HepG2 (cell line): ENCODE data around the gene TCFL5. TPM values are rescaled to one million over a fixed set of nuclear protein-coding genes. Genes with fewer than 3 reads are reported as not detected.

Source experiments
- AFF4 ChIP-seq: sonication (generic); formaldehyde crosslinking; IDR thresholded peaks from 2 replicates; pipeline ENCODE4 v1.4.0; 2020; ENCODE audit warnings: missing genetic modification reagents
- AHR ChIP-seq: IDR thresholded peaks from 2 replicates; pipeline ENCODE4 v1.6.1; 2018; ENCODE audit warnings: missing genetic modification reagents, missing compliant biosample characterization
- ATF7-NPFF ChIP-seq: sonication (generic); formaldehyde crosslinking; IDR thresholded peaks from 2 replicates; pipeline ENCODE4 v1.8.1; 2023; ENCODE audit warnings: mild to moderate bottlenecking, low read depth, missing genetic modification reagents, moderate library complexity
- REXO4 ChIP-seq: sonication (generic); formaldehyde crosslinking; IDR thresholded peaks from 2 replicates; pipeline ENCODE4 v1.8.0; 2022; ENCODE audit warnings: missing genetic modification reagents, mild to moderate bottlenecking, borderline replicate concordance
- RXRB ChIP-seq: IDR thresholded peaks from 2 replicates; pipeline ENCODE4 v1.6.1; 2016; ENCODE audit warnings: borderline replicate concordance, missing genetic modification reagents, missing compliant biosample characterization
- STAT6 ChIP-seq: sonication (generic); formaldehyde crosslinking; IDR thresholded peaks from 2 replicates; pipeline ENCODE4 v1.4.0; 2020; ENCODE audit warnings: missing genetic modification reagents, mild to moderate bottlenecking, borderline replicate concordance
- THAP7 ChIP-seq: sonication (generic); formaldehyde crosslinking; IDR thresholded peaks from 2 replicates; pipeline ENCODE4 v1.8.1; 2023; ENCODE audit warnings: mild to moderate bottlenecking, missing genetic modification reagents
- ZBED4 ChIP-seq: sonication (generic); formaldehyde crosslinking; IDR thresholded peaks from 2 replicates; pipeline ENCODE4 v1.4.0; 2020; ENCODE audit warnings: missing genetic modification reagents, borderline replicate concordance
- ZFP1 ChIP-seq: IDR thresholded peaks from 2 replicates; pipeline ENCODE4 v1.6.1; 2016
- ZNF256 ChIP-seq: sonication (generic); formaldehyde crosslinking; conservative IDR thresholded peaks from 2 replicates; pipeline ENCODE4 v1.4.0; 2020; ENCODE audit warnings: missing genetic modification reagents
- ZNF414 ChIP-seq: sonication (generic); formaldehyde crosslinking; IDR thresholded peaks from 2 replicates; pipeline ENCODE4 v1.5.0; 2020; ENCODE audit warnings: missing genetic modification reagents
- ZNF547 ChIP-seq: sonication (generic); formaldehyde crosslinking; IDR thresholded peaks from 2 replicates; pipeline ENCODE4 v1.5.1; 2020; ENCODE audit warnings: mild to moderate bottlenecking, missing genetic modification reagents
- ZNF670 ChIP-seq: sonication (generic); formaldehyde crosslinking; IDR thresholded peaks from 2 replicates; pipeline ENCODE4 v1.8.0; 2022; ENCODE audit warnings: mild to moderate bottlenecking, missing genetic modification reagents, borderline replicate concordance
- ZNF747 ChIP-seq: sonication (generic); formaldehyde crosslinking; IDR thresholded peaks from 2 replicates; pipeline ENCODE4 v1.8.1; 2023; ENCODE audit warnings: missing genetic modification reagents, mild to moderate bottlenecking, borderline replicate concordance
- ZSCAN25 ChIP-seq: sonication (generic); formaldehyde crosslinking; IDR thresholded peaks from 2 replicates; pipeline ENCODE4 v1.8.0; 2022; ENCODE audit warnings: mild to moderate bottlenecking, missing genetic modification reagents
- polyA plus RNA-seq, 8 experiments: library from polyadenylated mRNA; depleted of rRNA in 3 of 8; stranded (reverse) in 7 of 8; unstranded in 1 of 8; fragments of >200 nt; fragmentation: Illumina TruSeq in 4 of 8; extraction: Trizol in 4 of 8; gene quantifications; 2 replicates each; pipeline versions ENCODE4 v1.2.1 to v1.2.3, GENCODE V29; 2011 to 2016; ENCODE audit warnings: low read depth in 4 of 8, missing spikeins in 1 of 8, mixed read lengths in 1 of 8; ENCODE audit not compliant: insufficient read depth in 1 of 8
- total RNA-seq, 5 experiments: library from RNA; depleted of rRNA; stranded (reverse); fragments of >200 nt; fragmentation: Illumina TruSeq; extraction: Trizol; gene quantifications; 2 replicates each; pipeline ENCODE4 v1.2.3, GENCODE V29; 2016; ENCODE audit warnings: low read depth in 1 of 5

TCFL5 gene
- total and polyA plus RNA-seq, 2 of the 13 experiments (the other 11 are each of a cell fraction or from before 2014, with no cell fraction given), result 14.8 to 20.0 TPM

GRCh38 chr20:62900052-62900691 lies 38.5 kb upstream of the TCFL5 start (continued):
- TF ChIP-seq ZSCAN25 (CRISPR knock-in tag) (peak; percentile 71), ZNF747 (CRISPR knock-in tag) (peak; percentile 98), REXO4 (peak; percentile 47; the same call in 1 of the 2 replicates), ZNF547 (CRISPR knock-in tag) (no peak; the same call in 1 of the 2 replicates), ZBED4 (peak; percentile 83; the same call in 1 of the 2 replicates), ZNF670 (CRISPR knock-in tag) (no peak), THAP7 (CRISPR knock-in tag) (peak; percentile 89; the same call in 1 of the 2 replicates), AHR (peak; percentile 76; the same call in 1 of the 2 replicates), ZNF256 (peak; percentile 81; the same call in 1 of the 2 replicates), ZFP1 (CRISPR knock-in tag) (no peak), ZNF414 (peak; percentile 83; the same call in 1 of the 2 replicates), ATF7-NPFF (CRISPR knock-in tag) (peak; percentile 95), RXRB (CRISPR knock-in tag) (peak; percentile 34; the same call in 1 of the 2 replicates), AFF4 (CRISPR knock-in tag) (no peak; the same call in 1 of the 2 replicates), STAT6 (CRISPR knock-in tag) (peak; percentile 85)
